K562 (cell line): ENCODE measurements around the gene ATP9B. TPM values are rescaled to one million over a fixed set of nuclear protein-coding genes. Genes with fewer than 3 reads are reported as not detected.

Experiments
- ARID1B ChIP-seq: fragments of 450-650 bp; IDR thresholded peaks from 2 replicates; pipeline ENCODE4 v1.6.1; 2016; ENCODE audit warnings: antibody characterized with exemption, mild to moderate bottlenecking, inconsistent platforms
- ARID3A ChIP-seq: IDR thresholded peaks from 2 replicates; pipeline ENCODE4 v1.6.1; 2012; ENCODE audit warnings: low read depth, low read length, improper control_type of control experiment, borderline replicate concordance
- MCM3 ChIP-seq: fragments of 450-650 bp; IDR thresholded peaks from 2 replicates; pipeline ENCODE4 v1.6.1; 2016
- RNF219 ChIP-seq: fragments of 250-450 bp; sonication (Bioruptor Pico); IDR thresholded peaks from 2 replicates; pipeline ENCODE4 v1.5.0; 2022; ENCODE audit warnings: mild to moderate bottlenecking
- SRSF7 ChIP-seq: fragments of 200-400 bp; formaldehyde crosslinking; optimal IDR thresholded peaks from 2 replicates; pipeline ENCODE3; 2017; ENCODE audit warnings: mild to moderate bottlenecking, low read depth, low read length
- ZNF384 ChIP-seq: IDR thresholded peaks from 2 replicates; pipeline ENCODE4 v1.6.1; 2012; ENCODE audit warnings: low read depth, low read length, improper control_type of control experiment
- ZNF444 ChIP-seq: fragments of 250-450 bp; sonication (Bioruptor Pico); IDR thresholded peaks from 2 replicates; pipeline ENCODE4 v1.4.0; 2020; ENCODE audit warnings: mild to moderate bottlenecking, moderate library complexity
- ZNF639 ChIP-seq, 2 experiments: fragments of 200-800 bp in 1 of 2; sonication (Bioruptor generic) in 1 of 2; sonication (generic) in 1 of 2; formaldehyde crosslinking in 1 of 2; IDR thresholded peaks in 1 of 2; conservative IDR thresholded peaks in 1 of 2; 2 replicates each; pipeline versions ENCODE4 v1.5.0 to v1.6.1; 2016 to 2020; ENCODE audit warnings: missing compliant biosample characterization in 1 of 2, missing genetic modification characterization in 1 of 2, missing genetic modification reagents in 1 of 2
- ZNF780A ChIP-seq: fragments of 250-450 bp; sonication (Bioruptor Pico); IDR thresholded peaks from 2 replicates; pipeline ENCODE4 v1.5.0; 2021; ENCODE audit warnings: mild to moderate bottlenecking
- ZNF79 ChIP-seq: fragments of 250-450 bp; sonication (Bioruptor Pico); IDR thresholded peaks from 2 replicates; pipeline ENCODE4 v1.4.0; 2020; ENCODE audit warnings: low read depth, mild to moderate bottlenecking, moderate library complexity
- polyA plus RNA-seq, 8 experiments: library from polyadenylated mRNA; depleted of rRNA in 4 of 8; stranded (reverse) in 5 of 8; unstranded in 3 of 8; fragments of >200 nt; fragmentation: Nextera tagmentation in 2 of 8; fragmentation: Illumina TruSeq in 1 of 8; extraction: Ambion mirVana in 2 of 8; extraction: Trizol in 1 of 8; gene quantifications; 2 replicates each; pipeline versions ENCODE4 v1.2.1 to v1.2.3, GENCODE V29; 2011 to 2014; ENCODE audit warnings: inconsistent platforms in 1 of 8, missing spikeins in 1 of 8
- total RNA-seq, 7 experiments: library from RNA; depleted of rRNA in 6 of 7; stranded (reverse); fragments of >200 nt in 6 of 7; fragmentation: Illumina TruSeq in 2 of 7; extraction: Trizol in 2 of 7; gene quantifications; 2 replicates each; pipeline versions ENCODE4 v1.2.1 to v1.2.3, GENCODE V29; 2011 to 2021; ENCODE audit warnings: low replicate concordance in 1 of 7
- TF ChIP-seq, protein P1 (sequence below), 2 experiments: fragments of 450-650 bp in 1 of 2; sonication (generic) in 1 of 2; formaldehyde crosslinking in 1 of 2; IDR thresholded peaks; 2 replicates each; pipeline versions ENCODE4 v1.7.1 to v1.9.0; 2016 to 2022; ENCODE audit warnings: inconsistent platforms in 1 of 2, mild to moderate bottlenecking in 1 of 2, missing genetic modification reagents in 1 of 2

ATP9B gene
- total and polyA plus RNA-seq, 9 of the 15 experiments (the other 6 are each of a cell fraction or from before 2014, with no cell fraction given), result 0.66 to 13.2 (median 7.9) TPM

GRCh38 chr18:79068937-79069716 lies at the start of gene ATP9B (continued):
- TF ChIP-seq, protein P1, sequence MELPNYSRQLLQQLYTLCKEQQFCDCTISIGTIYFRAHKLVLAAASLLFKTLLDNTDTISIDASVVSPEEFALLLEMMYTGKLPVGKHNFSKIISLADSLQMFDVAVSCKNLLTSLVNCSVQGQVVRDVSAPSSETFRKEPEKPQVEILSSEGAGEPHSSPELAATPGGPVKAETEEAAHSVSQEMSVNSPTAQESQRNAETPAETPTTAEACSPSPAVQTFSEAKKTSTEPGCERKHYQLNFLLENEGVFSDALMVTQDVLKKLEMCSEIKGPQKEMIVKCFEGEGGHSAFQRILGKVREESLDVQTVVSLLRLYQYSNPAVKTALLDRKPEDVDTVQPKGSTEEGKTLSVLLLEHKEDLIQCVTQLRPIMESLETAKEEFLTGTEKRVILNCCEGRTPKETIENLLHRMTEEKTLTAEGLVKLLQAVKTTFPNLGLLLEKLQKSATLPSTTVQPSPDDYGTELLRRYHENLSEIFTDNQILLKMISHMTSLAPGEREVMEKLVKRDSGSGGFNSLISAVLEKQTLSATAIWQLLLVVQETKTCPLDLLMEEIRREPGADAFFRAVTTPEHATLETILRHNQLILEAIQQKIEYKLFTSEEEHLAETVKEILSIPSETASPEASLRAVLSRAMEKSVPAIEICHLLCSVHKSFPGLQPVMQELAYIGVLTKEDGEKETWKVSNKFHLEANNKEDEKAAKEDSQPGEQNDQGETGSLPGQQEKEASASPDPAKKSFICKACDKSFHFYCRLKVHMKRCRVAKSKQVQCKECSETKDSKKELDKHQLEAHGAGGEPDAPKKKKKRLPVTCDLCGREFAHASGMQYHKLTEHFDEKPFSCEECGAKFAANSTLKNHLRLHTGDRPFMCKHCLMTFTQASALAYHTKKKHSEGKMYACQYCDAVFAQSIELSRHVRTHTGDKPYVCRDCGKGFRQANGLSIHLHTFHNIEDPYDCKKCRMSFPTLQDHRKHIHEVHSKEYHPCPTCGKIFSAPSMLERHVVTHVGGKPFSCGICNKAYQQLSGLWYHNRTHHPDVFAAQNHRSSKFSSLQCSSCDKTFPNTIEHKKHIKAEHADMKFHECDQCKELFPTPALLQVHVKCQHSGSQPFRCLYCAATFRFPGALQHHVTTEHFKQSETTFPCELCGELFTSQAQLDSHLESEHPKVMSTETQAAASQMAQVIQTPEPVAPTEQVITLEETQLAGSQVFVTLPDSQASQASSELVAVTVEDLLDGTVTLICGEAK (IDR thresholded peaks at IDR 0.05), result 0 out of 2 replicates have a peak, but pooled peaks have one; percentile 29
- TF ChIP-seq, protein P1 (CRISPR knock-in tag; IDR thresholded peaks at IDR 0.05), result no peak
- TF ChIP-seq ZNF79 (CRISPR knock-in tag) (no peak), ZNF639 (CRISPR knock-in tag; conservative IDR thresholded peaks at IDR 0.05 in 1 of 2, IDR thresholded peaks at IDR 0.05 in 1 of 2) (0 out of 4 replicates have a peak, but pooled peaks of 1 of the 2 experiments have one; percentile 34), MCM3 (no peak), ZNF780A (CRISPR knock-in tag) (no peak), ARID3A (no peak), SRSF7 (no peak), RNF219 (no peak), ARID1B (no peak), ZNF384 (no peak), ZNF444 (CRISPR knock-in tag) (no peak)
